Esophagus muscularis mucosa (tissue), 4 donors: ENCODE results near the gene SLC22A3. TPM values are rescaled to one million over a fixed set of nuclear protein-coding genes. Genes with fewer than 3 reads are reported as not detected.
"Not testable (repeated sequence)": the region's sequence is repeated elsewhere in the genome, so short reads cannot be mapped to it uniquely, and the experiment has no call there.

ENCODE experiments used
- DNase-seq: peaks from one replicate; pipeline ENCODE4 v3.0.0-alpha.2; 2017; ENCODE audit errors: extremely low spot score
- H3K27ac ChIP-seq, 4 donors: fragments of 200-600 bp; sonication (generic); replicated peaks in 1 of 4; 1 replicate in 3 of 4; 2 replicates in 1 of 4; pipeline ENCODE4 v1.5.1; 2016 to 2019; ENCODE audit warnings: mild to moderate bottlenecking in 1 of 4
- H3K27me3 ChIP-seq, 4 donors: fragments of 200-600 bp; sonication (generic); one replicate each; pipeline versions ENCODE4 v1.5.1 to v1.6.0; 2016 to 2019
- H3K36me3 ChIP-seq, 4 donors: fragments of 200-600 bp; sonication (generic); one replicate each; pipeline ENCODE4 v1.5.1; 2016 to 2019
- H3K4me1 ChIP-seq, 4 donors: fragments of 200-600 bp; sonication (generic); one replicate each; pipeline ENCODE4 v1.5.1; 2016 to 2019
- H3K4me3 ChIP-seq, 4 donors: fragments of 200-600 bp; sonication (generic); 1 replicate in 2 of 4; 2 replicates in 2 of 4; pipeline ENCODE4 v1.5.1; 2016 to 2019; ENCODE audit warnings: mild to moderate bottlenecking in 4 of 4, moderate library complexity in 1 of 4
- H3K9me3 ChIP-seq, 4 donors: fragments of 200-600 bp; sonication (generic); 1 replicate in 3 of 4; 2 replicates in 1 of 4; pipeline ENCODE4 v1.5.1; 2016 to 2019
- EP300 ChIP-seq: sonication (generic); formaldehyde crosslinking; IDR thresholded peaks from one replicate; pipeline ENCODE4 v1.6.1; 2017; ENCODE audit warnings: antibody characterized with exemption
- POLR2A ChIP-seq: fragments of 450-650 bp; IDR thresholded peaks from one replicate; pipeline ENCODE4 v1.6.1; 2017; ENCODE audit warnings: antibody characterized with exemption, moderate library complexity, mild to moderate bottlenecking, low read depth
- POLR2AphosphoS5 ChIP-seq, 2 donors: sonication (generic); formaldehyde crosslinking; IDR thresholded peaks; one replicate each; pipeline ENCODE4 v1.6.1; 2017; ENCODE audit warnings: antibody characterized with exemption in 2 of 2
- WGBS: methylation state at CpG from one replicate; pipeline ENCODE4 v1.1.5; 2018; 5-methylcytosine and 5-hydroxymethylcytosine counted together
- intact Hi-C: fragments of 100-400 bp; cut with DNase I; formaldehyde crosslinking; loops from one replicate; pipeline ENCODE4 v1.15.1; 2023
- total RNA-seq, 4 donors: library from RNA; depleted of rRNA; stranded (reverse); fragments of >200 nt; gene quantifications; one replicate each; pipeline versions ENCODE4 v1.1.0 to v1.2.1, GENCODE V29; 2016
- TF ChIP-seq, protein P1 (sequence below), 3 experiments: fragments of 200-600 bp in 2 of 3; fragments of 450-650 bp in 1 of 3; sonication (generic) in 2 of 3; IDR thresholded peaks; one replicate each; pipeline ENCODE4 v1.5.1; 2017 to 2019; ENCODE audit warnings: antibody characterized with exemption in 3 of 3, mild to moderate bottlenecking in 2 of 3, moderate library complexity in 1 of 3

The SLC22A3 gene
- total RNA-seq, 4 donors from 2014 or later, result 16.8 to 20.4 (median 18.9) TPM

DNA sequence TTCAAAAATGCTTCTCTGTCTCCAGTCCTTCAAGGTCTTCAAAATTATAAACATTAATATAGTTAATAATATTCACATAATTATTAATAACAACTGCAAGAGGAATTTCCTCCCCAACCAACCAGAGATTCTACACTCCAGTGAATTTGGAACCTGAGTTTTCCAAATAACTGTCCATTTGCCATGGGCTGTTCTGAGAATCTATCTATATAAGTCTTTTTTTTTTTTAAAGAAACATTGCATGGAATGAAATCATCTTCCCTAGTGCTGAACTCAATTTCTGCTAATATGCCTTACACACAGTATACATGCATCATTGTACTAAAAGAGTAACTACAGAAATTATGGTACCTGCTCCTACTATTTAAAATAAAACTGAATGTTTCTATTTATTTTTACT, 113.9 kb downstream of the SLC22A3 start:
- H3K27me3 ChIP-seq, result no peaks in the 10 kb centered on the region
- intact Hi-C loops, result no loop called here
- no peak overlapping the region for H3K4me3 ChIP-seq
- H3K9me3 ChIP-seq, result no peaks in the 10 kb centered on the region
- H3K4me1 ChIP-seq, result no peaks in the 10 kb centered on the region
- DNase-seq, result no peak
- TF ChIP-seq EP300 (no peak), POLR2AphosphoS5 (IDR thresholded peaks at IDR 0.05) (no peak), POLR2A (no peak)
- TF ChIP-seq, protein P1, sequence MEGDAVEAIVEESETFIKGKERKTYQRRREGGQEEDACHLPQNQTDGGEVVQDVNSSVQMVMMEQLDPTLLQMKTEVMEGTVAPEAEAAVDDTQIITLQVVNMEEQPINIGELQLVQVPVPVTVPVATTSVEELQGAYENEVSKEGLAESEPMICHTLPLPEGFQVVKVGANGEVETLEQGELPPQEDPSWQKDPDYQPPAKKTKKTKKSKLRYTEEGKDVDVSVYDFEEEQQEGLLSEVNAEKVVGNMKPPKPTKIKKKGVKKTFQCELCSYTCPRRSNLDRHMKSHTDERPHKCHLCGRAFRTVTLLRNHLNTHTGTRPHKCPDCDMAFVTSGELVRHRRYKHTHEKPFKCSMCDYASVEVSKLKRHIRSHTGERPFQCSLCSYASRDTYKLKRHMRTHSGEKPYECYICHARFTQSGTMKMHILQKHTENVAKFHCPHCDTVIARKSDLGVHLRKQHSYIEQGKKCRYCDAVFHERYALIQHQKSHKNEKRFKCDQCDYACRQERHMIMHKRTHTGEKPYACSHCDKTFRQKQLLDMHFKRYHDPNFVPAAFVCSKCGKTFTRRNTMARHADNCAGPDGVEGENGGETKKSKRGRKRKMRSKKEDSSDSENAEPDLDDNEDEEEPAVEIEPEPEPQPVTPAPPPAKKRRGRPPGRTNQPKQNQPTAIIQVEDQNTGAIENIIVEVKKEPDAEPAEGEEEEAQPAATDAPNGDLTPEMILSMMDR (IDR thresholded peaks at IDR 0.05), result no peak
- H3K27ac ChIP-seq, result no peak overlapping the region
- H3K36me3 ChIP-seq, result no peaks in the 10 kb centered on the region

DNA sequence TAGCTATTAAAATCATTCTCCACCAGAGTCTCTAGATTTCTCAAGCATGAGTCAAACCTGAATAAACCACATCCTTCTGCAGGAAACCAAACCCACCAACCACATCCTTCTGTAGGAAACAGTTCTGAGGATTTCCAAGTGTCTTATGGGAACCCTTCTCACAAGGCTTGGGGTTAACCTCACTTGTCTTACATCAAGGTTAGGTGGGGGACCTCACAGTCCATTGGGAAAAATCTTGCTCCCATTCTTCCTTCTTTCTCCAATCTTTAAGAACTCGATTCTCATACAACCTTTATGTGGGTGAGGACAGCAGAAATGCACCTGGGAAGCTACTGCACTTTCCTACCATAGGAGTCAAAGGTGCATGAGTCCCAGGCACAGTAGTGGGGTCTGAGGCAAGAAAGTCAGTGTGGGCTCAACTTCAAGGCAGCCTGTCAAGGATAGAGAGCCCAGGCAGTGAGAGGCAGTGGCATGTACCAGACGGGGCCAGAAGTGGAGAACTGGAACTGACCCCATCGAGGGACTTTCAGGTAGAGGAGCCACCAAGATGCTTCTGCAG, 114.5 kb downstream of the SLC22A3 start:
- 76% methylated on average over 3 of the region's 3 CpGs for WGBS
- Histone ChIP-seq H3K4me1 (no peaks in the 10 kb centered on the region), H3K27ac (no peak overlapping the region), H3K36me3 (no peaks in the 10 kb centered on the region), H3K27me3 (no peaks in the 10 kb centered on the region), H3K9me3 (no peaks in the 10 kb centered on the region), H3K4me3 (no peak overlapping the region)
- intact Hi-C loops, result no loop called here
- peak; percentile 77 for DNase-seq
- TF ChIP-seq POLR2A, result no peak
- no peak for TF ChIP-seq EP300
- TF ChIP-seq, protein P1 (IDR thresholded peaks at IDR 0.05), result no peak
- TF ChIP-seq POLR2AphosphoS5 (IDR thresholded peaks at IDR 0.05), result no peak

DNA sequence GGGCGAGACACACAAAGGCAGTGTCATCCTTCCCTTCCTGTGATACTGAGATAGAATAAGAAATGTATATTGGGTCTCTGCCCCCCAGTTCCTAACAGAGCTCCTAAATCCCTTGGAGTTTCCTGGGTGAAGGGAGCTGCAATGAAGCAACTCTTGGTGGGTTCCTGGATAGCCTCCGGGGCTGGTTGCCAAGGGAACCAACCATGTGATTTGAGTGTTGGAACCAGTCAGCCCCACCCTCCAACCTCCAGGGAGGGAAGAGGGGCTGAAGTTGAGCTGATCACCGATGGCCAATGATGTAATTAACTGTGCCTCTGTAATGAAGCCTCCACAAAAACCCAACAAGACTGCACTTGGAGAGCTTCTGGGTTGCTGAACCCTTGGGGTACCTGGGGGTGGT, 116.6 kb downstream of the SLC22A3 start:
- TF ChIP-seq, protein P1 (IDR thresholded peaks at IDR 0.05), result no peak
- no peak for TF ChIP-seq EP300
- no peak for TF ChIP-seq POLR2A
- no peak for TF ChIP-seq POLR2AphosphoS5 (IDR thresholded peaks at IDR 0.05)
- no peaks in the 10 kb centered on the region for H3K4me1 ChIP-seq
- 84% methylated on average over 3 of the region's 3 CpGs for WGBS
- no peaks in the 10 kb centered on the region for H3K9me3 ChIP-seq
- H3K27me3 ChIP-seq, result no peaks in the 10 kb centered on the region
- H3K27ac ChIP-seq, result no peak overlapping the region
- no peak overlapping the region for H3K4me3 ChIP-seq
- intact Hi-C loops, result no loop called here
- no peaks in the 10 kb centered on the region for H3K36me3 ChIP-seq
- DNase-seq, result peak; percentile 80

DNA sequence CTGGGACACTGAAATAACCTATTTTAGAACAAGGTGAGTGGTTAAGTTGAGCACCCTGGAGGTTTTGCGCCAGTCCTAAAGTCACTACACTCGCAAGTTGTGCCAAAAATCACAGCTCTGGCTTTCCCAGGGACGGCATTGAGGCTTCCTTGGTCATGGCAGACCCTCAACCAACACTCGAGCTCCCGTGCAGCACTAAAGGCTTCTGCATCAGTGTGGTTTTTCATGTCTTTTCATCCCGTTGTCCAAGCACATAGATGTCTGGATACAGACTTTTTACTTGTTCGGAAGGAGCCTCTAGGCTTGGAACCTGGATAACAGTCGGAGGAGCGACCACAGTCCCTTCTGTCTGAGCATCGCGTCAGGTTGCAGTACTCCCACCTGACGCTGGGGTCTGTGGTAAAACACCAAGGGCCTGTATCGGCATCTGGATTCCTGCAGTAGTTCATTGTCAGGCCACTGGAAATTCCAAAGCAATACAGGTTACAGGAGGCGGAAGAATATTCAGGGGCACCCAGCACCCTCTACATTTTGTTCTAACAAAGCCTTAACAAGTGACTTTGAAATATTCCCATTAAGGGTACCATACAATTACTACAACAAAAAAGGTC, 119.2 kb downstream of the SLC22A3 start:
- H3K27ac ChIP-seq, H3K4me1 ChIP-seq, intact Hi-C loops, H3K9me3 ChIP-seq, H3K27me3 ChIP-seq, H3K4me3 ChIP-seq, H3K36me3 ChIP-seq: not testable (repeated sequence)
- WGBS, result 77% methylated on average over 14 of the region's 14 CpGs
- DNase-seq, result peak; percentile 88

DNA sequence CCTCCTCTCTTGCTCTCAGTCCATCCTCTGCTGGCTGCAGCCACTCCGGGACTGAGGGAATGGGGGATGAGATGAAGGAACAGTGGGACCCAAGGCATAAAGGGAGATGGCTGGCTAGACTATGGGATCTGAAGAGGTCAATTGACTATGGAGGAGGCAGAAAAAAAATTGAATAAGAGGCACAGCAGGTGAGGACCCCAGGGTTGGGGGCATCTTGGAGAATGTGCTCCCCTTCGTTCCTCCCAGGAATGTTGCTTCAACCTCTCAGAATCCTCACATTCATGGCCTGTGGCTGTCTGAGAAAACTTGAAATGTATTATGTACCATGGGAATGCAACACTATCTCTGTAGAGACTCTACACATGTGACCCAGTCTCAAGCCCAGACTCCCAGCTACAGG, 121.0 kb downstream of the SLC22A3 start:
- Histone ChIP-seq H3K4me3 (no peak overlapping the region), H3K27me3 (no peaks in the 10 kb centered on the region), H3K36me3 (no peaks in the 10 kb centered on the region), H3K4me1 (no peaks in the 10 kb centered on the region), H3K9me3 (no peaks in the 10 kb centered on the region), H3K27ac (no peak overlapping the region)
- TF ChIP-seq POLR2A (no peak), POLR2AphosphoS5 (IDR thresholded peaks at IDR 0.05) (no peak), EP300 (no peak)
- DNase-seq, result peak; percentile 91
- intact Hi-C loops, result no loop called here
- 31% methylated on average over 2 of the region's 2 CpGs for WGBS

DNA sequence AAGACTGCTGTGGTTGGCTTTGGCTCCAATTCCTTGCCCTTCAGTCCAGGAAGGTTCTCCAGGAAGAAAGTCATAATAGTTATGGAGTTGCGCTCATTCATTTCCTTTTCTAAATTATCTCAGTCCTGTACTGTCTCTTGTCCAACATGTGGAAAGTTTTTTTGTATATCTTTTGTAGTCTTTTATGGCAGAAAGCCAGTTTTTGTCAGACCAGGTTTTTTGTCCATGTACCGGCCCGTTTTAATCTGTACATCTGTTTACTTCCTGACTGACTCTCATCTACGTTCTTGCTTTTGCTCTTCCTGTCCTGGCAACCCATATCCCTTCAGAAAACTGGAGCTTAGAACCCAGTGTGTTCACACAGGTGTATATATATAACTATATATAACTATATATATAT, 127.9 kb downstream of the SLC22A3 start:
- H3K4me1 ChIP-seq, intact Hi-C loops, H3K27me3 ChIP-seq: not testable (repeated sequence)

DNA sequence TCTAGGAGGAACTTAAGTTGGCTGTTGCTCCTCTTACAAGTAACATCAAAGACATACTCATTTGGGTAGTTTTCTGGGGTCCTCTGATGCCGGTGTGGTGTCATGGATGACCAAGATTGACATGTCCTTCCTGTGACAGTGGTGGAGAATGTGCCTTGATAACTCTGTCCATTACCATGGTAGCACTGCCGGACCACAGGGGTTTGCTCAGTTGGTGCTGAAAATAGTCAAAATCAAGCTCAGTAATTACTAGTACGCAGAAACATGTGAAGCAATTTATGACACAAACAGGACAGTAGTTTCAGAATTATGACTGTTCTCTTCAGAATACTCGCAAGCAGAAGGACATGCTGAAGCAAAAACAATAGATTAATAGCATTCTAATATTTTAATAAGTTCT, 128.9 kb downstream of the SLC22A3 start:
- H3K9me3 ChIP-seq, result peaks cover 0 to 14% (median 9%) of the 10 kb centered on the region in 4 donors
- 96% methylated on average over 3 of the region's 4 CpGs for WGBS

More for the DNA sequence above, 127.9 kb downstream of the SLC22A3 start:
- not testable (repeated sequence) for H3K27ac ChIP-seq, H3K9me3 ChIP-seq, DNase-seq, H3K4me3 ChIP-seq, H3K36me3 ChIP-seq
- 30% methylated on average over 4 of the region's 4 CpGs for WGBS

More for the DNA sequence above, 128.9 kb downstream of the SLC22A3 start:
- H3K4me1 ChIP-seq, H3K36me3 ChIP-seq, H3K27ac ChIP-seq, H3K27me3 ChIP-seq, H3K4me3 ChIP-seq, intact Hi-C loops: not testable (repeated sequence)
- DNase-seq, result peak; percentile 17
